Psoas muscle (tissue), 8 donors: ENCODE results near the gene HYLS1. TPM values are rescaled to one million over a fixed set of nuclear protein-coding genes. Genes with fewer than 3 reads are reported as not detected.
A peak's percentile ranks its signal among the peaks of the same experiment; 100 is the strongest.
"Not testable (repeated sequence)": the region's sequence is repeated elsewhere in the genome, so short reads cannot be mapped to it uniquely, and the experiment has no call there.

Experiments used
- ATAC-seq, 4 donors: fragments of 200-7000 bp; cut with Tn5 transposase; one replicate each; pipeline ENCODE4 v1.9.1; 2020; ENCODE audit warnings: moderate library complexity in 3 of 4, mild to moderate bottlenecking in 2 of 4
- DNase-seq, 2 donors: peaks; one replicate each; pipeline ENCODE4 v3.0.0-alpha.2; 2020
- H3K27ac ChIP-seq: fragments of 200-600 bp; one replicate; pipeline ENCODE4 v1.8.0; 2022
- H3K27me3 ChIP-seq, 3 donors: fragments of 200-600 bp in 1 of 3; one replicate each; pipeline versions ENCODE4 v1.6.1 to v1.8.0; 2013 to 2022; ENCODE audit warnings: low read length in 2 of 3, mild to moderate bottlenecking in 2 of 3, moderate library complexity in 1 of 3; ENCODE audit not compliant: insufficient read depth in 3 of 3
- H3K36me3 ChIP-seq, 2 donors: fragments of 200-600 bp in 1 of 2; one replicate each; pipeline versions ENCODE4 v1.6.1 to v1.8.0; 2013 to 2022; ENCODE audit warnings: low read depth in 1 of 2, mild to moderate bottlenecking in 1 of 2, moderate library complexity in 1 of 2; ENCODE audit not compliant: insufficient read depth in 1 of 2
- H3K4me1 ChIP-seq: fragments of 200-600 bp; one replicate; pipeline ENCODE4 v1.8.0; 2022
- H3K4me3 ChIP-seq: fragments of 200-600 bp; one replicate; pipeline ENCODE4 v1.8.0; 2022; ENCODE audit warnings: mild to moderate bottlenecking
- H3K9me3 ChIP-seq: fragments of 200-600 bp; one replicate; pipeline ENCODE4 v1.8.0; 2022
- WGBS, 3 donors: extraction: QIAGEN DNeasy Blood & Tissue Kit; methylation state at CpG; one replicate each; pipeline versions ENCODE4 v1.1.6 to v1.1.7; 2013; 5-methylcytosine and 5-hydroxymethylcytosine counted together
- intact Hi-C, 2 donors: fragments of 100-400 bp; cut with DNase I; formaldehyde crosslinking; loops; one replicate each; pipeline versions ENCODE4 v1.11.0 to v1.14.2; 2022
- long read RNA-seq, 2 donors: library from polyadenylated mRNA; unstranded; transcript quantifications; one replicate each; pipeline ENCODE4 v2.0.0, GENCODE V29; 2021
- polyA plus RNA-seq, 3 donors: library from polyadenylated mRNA; stranded (reverse); fragments of 200-250 nt; gene quantifications; one replicate each; pipeline ENCODE4 v1.2.3, GENCODE V29; 2013
- total RNA-seq, 4 donors: library from RNA; stranded (reverse); fragmentation: NEBNext Ultra II Directional in 2 of 4; extraction: Animal tissue kit (Norgen Biotek cat#: 25700) in 2 of 4; gene quantifications; one replicate each; pipeline versions ENCODE4 v1.2.1 to v1.2.4, GENCODE V29; 2021 to 2023
- TF ChIP-seq, protein P1 (sequence below): fragments of 200-600 bp; IDR thresholded peaks from one replicate; pipeline ENCODE4 v1.8.0; 2022; ENCODE audit warnings: antibody characterized with exemption
- donor health status: healthy with polysubstance abuse.
- donor health status: DM: no; HTN: no; CAD: no; lungs with moderate emphysema.
- donor health status: Bipolar disorder and iron deficiency.
- donor health status: healthy.
- donor health status: DM: yes; HTN: yes; CAD: no.
- donor health status: DM: no; HTN: no; CAD: no.
- donor health status: DM: no; HTN: no; CAD: no.
- donor health status: DM: yes; HTN: yes; CAD: no.

HYLS1 gene, protein sequence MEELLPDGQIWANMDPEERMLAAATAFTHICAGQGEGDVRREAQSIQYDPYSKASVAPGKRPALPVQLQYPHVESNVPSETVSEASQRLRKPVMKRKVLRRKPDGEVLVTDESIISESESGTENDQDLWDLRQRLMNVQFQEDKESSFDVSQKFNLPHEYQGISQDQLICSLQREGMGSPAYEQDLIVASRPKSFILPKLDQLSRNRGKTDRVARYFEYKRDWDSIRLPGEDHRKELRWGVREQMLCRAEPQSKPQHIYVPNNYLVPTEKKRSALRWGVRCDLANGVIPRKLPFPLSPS
- total RNA-seq = 1 to 10 TPM; 1.8 to 4.0 (median 3.1) TPM
- 1 to 10 TPM; 1.9 to 7.2 (median 3.8) TPM for polyA plus RNA-seq
- long read RNA-seq, donor 1, partial matches to known transcripts = 0 of 2 reads
- long read RNA-seq, donor 1, other reads (novel, unspliced or antisense) = 1 of 2 reads
- long read RNA-seq, donor 2, partial matches to known transcripts = 0 of 6 reads
- long read RNA-seq, donor 2, other reads (novel, unspliced or antisense) = 4 of 6 reads

DNA sequence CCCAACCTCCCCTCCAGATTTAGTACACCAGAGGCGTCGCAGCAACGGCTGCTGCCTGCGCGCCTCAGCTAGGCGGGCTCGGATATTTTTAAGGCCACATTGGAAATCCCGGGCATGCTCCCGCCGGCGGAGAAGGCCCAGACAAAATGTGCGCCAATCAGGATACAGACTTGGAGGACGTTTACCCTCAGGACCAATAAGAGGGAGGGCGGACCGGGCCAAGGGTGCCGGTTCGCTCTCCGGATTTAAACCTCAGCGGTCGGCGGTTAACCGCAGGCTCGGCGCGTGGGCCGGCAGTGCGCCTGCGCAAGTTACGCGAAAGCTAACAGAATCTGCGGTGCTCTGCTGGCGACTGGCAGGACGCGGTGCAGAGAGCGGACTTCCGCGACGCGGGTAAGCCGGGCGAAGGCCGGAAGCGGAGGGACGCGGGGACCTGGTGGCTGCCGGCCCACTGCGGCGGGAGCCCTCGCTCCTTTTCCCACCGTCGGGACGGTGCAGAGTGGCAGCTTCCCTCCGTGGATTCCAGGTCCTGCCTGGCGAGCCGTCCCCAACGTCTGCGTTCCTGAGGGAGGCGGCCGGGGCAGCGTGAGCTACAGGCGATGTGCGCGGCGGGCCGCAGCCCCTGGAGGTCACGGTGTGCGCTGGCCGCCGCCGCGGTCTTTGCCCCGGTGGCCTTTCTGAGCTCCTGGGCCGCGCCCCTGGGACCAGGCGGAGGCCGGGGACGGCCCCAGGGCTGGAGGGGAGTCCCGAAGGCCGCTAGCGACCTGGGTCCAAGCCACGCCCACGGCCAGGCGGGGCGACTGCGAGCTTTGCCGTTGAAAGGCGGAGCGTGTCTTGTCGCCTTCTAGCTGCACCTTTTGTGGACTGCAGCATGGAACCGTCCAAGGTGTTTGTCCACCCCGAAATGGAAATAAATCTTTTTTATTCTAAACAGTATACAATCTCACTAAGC lies at the start of gene HYLS1:
Gene HYLS1 (plus strand): TSS at position 296 of the 952 bp plus-strand sequence. CDS start 11,701 bp downstream, outside the sequence.
- H3K4me1 ChIP-seq = peaks cover 8% of the 10 kb centered on the region
- intact Hi-C loops = loop anchor here in 1 of 2 donors (5.0 to 10.0 kb wide), 2 partner anchors 260 to 323 kb away; partner anchors contain the start of genes CHEK1 and EI24
- peak within 1 kb of the TSS; percentile 88 for H3K4me3 ChIP-seq
- TF ChIP-seq, protein P1, sequence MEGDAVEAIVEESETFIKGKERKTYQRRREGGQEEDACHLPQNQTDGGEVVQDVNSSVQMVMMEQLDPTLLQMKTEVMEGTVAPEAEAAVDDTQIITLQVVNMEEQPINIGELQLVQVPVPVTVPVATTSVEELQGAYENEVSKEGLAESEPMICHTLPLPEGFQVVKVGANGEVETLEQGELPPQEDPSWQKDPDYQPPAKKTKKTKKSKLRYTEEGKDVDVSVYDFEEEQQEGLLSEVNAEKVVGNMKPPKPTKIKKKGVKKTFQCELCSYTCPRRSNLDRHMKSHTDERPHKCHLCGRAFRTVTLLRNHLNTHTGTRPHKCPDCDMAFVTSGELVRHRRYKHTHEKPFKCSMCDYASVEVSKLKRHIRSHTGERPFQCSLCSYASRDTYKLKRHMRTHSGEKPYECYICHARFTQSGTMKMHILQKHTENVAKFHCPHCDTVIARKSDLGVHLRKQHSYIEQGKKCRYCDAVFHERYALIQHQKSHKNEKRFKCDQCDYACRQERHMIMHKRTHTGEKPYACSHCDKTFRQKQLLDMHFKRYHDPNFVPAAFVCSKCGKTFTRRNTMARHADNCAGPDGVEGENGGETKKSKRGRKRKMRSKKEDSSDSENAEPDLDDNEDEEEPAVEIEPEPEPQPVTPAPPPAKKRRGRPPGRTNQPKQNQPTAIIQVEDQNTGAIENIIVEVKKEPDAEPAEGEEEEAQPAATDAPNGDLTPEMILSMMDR = peak; percentile 21
- H3K27me3 ChIP-seq = no peaks in the 10 kb centered on the region
- peaks cover 0 to 13% of the 10 kb centered on the region in 2 donors for H3K36me3 ChIP-seq
- H3K9me3 ChIP-seq = no peaks in the 10 kb centered on the region
- 0 to 1% (median 1%) methylated on average over 57 to 91 of the region's 91 CpGs for WGBS, 3 donors
- peak; percentile 95 to 96 for DNase-seq
- H3K27ac ChIP-seq = peak within 1 kb of the TSS; percentile 93
- ATAC-seq = peak; percentile 98 to 99 (median 99)

DNA sequence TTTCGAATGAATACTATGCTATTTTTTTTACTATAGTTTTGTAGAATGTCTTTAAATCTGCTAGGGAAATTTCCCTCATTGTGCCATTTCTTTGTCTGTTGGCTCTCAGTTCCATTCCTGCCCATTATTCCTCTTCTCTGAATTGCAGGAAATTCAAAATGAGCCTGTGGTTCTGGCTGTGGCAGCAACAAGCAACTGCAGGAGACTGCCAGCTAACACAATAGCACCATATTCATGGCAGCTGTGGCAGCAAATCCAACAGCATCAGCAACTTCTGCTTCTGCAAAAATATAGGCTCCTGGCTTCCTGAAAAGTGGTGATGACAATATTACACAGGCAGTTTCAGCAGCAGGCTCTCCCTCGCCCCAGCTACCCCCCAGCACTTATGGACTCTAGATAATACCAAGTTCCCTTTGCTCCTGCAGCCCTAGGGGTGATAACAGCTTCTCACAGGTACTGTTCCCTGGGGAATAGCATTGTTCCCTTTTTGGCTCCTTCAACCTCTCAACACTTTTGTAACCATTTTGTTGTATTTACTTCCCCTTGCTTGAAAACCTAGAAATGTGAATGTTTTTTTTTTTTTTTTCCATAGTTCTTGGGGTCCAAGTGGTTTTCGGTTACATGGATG lies 45.0 kb upstream of the HYLS1 start:
- ATAC-seq (no peak), DNase-seq (no peak)
- intact Hi-C loops = no loop called here
- H3K27ac ChIP-seq = no peak overlapping the region
- no peaks in the 10 kb centered on the region for H3K36me3 ChIP-seq
- WGBS, 3 donors = 69 to 74% (median 71%) methylated on average over 3 of the region's 3 CpGs
- H3K4me1 ChIP-seq = no peaks in the 10 kb centered on the region
- no peaks in the 10 kb centered on the region for H3K27me3 ChIP-seq
- TF ChIP-seq, protein P1 = no peak
- peaks cover 9% of the 10 kb centered on the region for H3K9me3 ChIP-seq
- H3K4me3 ChIP-seq = no peak overlapping the region

DNA sequence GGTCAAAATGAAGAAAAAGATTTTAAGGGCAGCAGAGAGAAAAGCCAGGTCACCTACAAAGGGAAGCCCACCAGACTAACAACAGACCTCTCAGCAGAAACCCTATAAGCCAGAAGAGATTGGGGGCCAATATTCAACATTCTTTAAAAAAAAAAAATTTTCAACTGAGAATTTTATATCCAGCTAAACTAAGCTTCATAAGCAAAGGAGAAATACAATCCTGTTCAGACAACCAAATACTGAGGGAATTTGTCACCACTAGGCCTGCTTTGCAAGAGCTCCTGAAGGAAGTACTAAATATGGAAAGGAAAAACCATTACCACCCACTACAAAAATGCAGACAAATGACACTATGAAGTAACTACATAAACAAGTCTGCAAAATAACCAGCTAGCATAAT lies 41.3 kb upstream of the HYLS1 start:
- TF ChIP-seq, protein P1 = no peak
- no peaks in the 10 kb centered on the region for H3K27me3 ChIP-seq
- DNase-seq (no peak), ATAC-seq (no peak)
- H3K4me1 ChIP-seq = no peaks in the 10 kb centered on the region
- H3K9me3 ChIP-seq = peaks cover 9% of the 10 kb centered on the region
- intact Hi-C loops = no loop called here
- H3K36me3 ChIP-seq = no peaks in the 10 kb centered on the region
- H3K4me3 ChIP-seq = no peak overlapping the region
- H3K27ac ChIP-seq = no peak overlapping the region

DNA sequence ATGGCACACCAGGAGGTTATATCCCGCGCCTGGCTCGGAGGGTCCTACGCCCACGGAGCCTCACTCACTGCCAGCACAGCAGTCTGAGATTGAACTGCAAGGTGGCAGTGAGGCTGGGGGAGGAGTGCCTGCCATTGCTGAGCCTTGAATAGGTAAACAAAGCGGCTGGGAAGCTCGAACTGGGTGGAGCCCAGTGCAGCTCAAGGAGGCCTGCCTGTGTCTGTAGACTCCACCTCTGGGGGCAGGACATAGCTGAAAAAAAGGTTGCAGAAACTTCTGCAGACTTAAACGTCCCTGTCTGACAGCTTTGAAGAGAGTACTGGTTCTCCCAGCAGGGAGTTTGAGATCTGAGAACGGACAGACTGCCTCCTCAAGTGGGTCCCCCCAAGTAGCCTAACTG lies 29.8 kb upstream of the HYLS1 start:
- H3K36me3 ChIP-seq, H3K4me1 ChIP-seq, intact Hi-C loops, H3K27ac ChIP-seq, ATAC-seq, H3K9me3 ChIP-seq, H3K4me3 ChIP-seq, DNase-seq, H3K27me3 ChIP-seq: not testable (repeated sequence)
- WGBS, 3 donors = 81 to 87% (median 81%) methylated on average over 9 of the region's 9 CpGs

DNA sequence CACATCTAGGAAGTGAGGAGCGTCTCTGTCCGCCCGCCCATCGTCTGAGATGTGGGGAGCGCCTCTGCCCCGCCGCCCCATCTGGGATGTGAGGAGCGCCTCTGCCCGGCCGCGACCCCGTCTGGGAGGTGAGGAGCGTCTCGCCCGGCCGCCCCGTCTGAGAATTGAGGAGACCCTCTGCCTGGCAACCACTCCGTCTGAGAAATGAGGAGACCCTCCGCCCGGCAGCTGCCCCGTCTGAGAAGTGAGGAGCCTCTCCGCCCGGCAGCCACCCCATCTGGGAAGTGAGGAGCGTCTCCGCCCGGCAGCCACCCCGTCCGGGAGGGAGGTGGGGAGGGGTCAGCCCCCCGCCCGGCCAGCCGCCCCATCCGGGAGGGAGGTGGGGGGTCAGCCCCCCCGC lies 24.7 kb upstream of the HYLS1 start:
- intact Hi-C loops, DNase-seq, H3K27me3 ChIP-seq, H3K4me1 ChIP-seq, ATAC-seq, H3K4me3 ChIP-seq, H3K36me3 ChIP-seq, H3K27ac ChIP-seq, H3K9me3 ChIP-seq: not testable (repeated sequence)
- WGBS, 3 donors = 95 to 96% (median 95%) methylated on average over 4 to 33 of the region's 33 CpGs

DNA sequence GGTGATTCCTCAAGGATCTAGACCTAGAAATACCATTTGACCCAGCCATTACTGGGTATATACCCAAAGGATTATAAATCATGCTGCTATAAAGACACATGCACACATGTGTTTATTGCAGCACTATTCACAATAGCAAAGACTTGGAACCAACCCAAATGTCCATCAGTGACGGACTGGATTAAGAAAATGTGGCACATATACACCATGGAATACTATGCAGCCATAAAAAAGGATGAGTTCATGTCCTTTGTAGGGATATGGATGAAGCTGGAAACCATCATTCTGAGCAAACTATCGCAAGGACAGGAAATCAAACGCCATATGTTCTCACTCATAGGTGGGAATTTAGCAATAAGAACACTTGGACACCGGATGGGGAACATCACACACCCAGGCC lies 22.1 kb upstream of the HYLS1 start:
- H3K36me3 ChIP-seq, H3K27me3 ChIP-seq, H3K27ac ChIP-seq, H3K4me1 ChIP-seq, H3K9me3 ChIP-seq, ATAC-seq, H3K4me3 ChIP-seq, DNase-seq, intact Hi-C loops: not testable (repeated sequence)
- 92 to 95% (median 94%) methylated on average over 4 of the region's 4 CpGs for WGBS, 3 donors
